NCI-H748 treated with DMSO at 0.1 percent for 48 hours (cell line): ENCODE measurements around the gene ZNF385A.

Experiments
- DNase-seq: peaks from one replicate; lab custom pipeline; 2025; lab: John Stamatoyannopoulos, UW

The ZNF385A gene

DNA sequence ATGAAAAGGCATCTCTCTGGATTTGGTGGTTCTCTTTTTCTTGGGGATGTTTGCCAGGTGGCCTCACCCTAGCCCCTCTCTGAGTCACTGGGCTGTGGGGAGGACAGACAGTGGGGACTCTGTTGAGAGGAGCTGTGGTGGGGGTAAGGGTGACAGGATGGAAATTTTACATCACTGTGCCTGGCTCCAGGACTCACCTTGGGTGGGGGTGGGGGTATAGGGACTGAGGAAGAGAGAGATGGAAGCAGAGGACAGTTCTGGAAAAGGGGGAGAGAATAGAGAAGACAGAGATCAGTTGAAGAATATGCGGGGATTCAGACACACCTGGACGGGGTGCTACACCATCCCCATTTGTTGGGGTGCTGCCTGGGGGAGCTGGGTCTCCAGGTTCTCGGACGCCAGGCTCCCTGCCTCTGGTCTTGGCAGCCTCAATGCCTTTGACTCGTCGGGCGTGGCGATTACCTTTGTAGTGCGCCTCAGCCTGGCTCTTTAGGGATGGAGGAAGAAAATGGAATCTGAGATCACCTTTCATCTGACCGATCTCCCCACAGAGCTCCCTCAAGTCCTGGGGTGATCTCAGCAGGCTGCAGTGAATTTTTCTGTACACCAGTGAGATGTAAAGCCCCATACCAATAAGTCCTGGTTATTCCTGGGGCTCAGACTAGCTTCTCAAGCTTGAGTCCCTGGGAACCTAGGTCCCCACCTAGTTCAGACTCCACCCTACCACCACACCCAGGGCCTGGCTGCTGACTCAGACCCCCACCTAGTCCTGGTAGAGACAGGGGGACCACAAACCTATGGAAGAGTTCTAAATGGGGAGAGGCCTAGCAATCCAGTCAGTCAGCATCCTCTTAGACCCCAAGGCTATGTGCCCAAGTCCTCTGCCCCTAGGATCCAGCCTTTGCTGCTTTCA, 10.6 kb downstream of the ZNF385A start:
- DNase-seq = no peak

- DNase-seq = peak; percentile 19
Observed at GRCh38 chr12:54372113-54372806, 12.3 kb downstream of the ZNF385A start.

- no peak for DNase-seq
Observed at GRCh38 chr12:54371328-54372112, 13.0 kb downstream of the ZNF385A start.

DNA sequence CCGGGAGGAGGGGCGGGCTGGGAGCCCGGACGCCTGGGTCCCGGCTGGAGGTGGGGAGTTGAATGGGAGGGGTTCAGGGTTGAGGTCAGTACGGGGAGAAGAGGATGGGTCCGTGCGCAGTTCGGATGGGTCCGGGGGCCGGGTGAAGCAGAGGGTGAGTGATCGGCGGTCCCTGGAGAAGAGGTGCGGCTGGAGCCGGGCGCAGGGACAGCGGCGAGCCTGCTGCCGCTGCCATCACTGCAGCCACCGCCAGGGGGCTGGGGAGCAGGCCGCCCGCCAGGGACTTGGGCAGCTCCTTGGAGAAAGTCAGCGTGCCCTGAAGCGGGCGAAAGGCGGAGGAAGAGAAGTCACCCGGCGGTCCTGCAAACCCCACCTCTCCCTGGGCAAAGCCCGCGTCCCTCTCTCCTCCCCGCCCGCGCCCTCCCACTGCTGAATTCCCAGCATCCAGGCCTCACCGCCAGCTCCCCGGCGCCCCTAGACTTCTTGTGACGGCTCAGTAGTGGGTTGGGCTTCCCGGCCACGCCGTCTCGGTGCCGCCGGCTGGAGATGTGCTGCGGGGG, 14.3 kb downstream of the ZNF385A start:
- DNase-seq = peak; percentile 43

GRCh38 chr12:54369597-54370131, 14.9 kb downstream of the ZNF385A start:
- DNase-seq = no peak

DNA sequence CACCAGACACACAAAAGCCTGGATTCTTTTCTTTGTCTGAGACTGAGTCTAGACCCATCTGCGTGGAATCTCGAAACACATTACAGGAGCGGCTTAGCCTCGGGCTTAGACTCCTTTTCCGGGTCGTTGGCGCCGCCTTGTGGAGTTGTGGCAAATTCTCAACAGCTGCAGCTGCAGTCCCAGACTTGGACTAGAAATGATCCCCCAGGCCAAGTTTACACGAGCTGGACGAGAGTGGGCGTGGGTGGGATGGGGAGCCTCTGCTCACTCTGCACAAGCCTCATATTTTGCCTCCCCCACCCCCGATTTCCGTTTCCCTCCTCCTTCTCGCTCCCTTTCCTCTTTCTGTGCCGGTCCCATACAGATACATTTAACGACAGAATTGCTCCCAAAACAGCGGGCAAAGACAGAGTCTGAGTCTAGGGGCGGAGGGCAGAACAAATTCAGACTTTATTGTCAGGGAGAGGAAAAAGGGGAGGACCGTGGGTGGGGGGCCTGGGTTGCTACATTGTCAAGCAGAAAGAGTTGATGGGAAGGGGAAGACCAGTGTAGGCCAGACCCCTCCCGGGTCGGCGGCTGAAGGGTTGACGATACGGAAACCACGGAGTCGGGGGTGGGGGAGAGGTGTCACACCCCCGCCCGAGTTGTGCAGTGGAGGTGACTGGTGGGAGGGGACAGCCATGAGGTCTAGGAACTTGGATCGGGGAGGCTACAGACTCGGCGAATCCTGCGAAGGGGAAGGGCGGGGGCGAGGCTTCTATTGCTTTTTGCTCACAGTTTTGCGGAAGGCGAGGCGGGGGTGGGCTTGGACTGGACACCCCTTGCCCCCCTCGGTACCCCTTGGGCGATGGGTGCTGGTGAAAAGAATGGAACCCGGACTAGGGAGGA, 15.6 kb downstream of the ZNF385A start:
- peak; percentile 83 for DNase-seq

- DNase-seq = no peak
Observed at GRCh38 chr12:54368025-54368708, 16.4 kb downstream of the ZNF385A start.

- DNase-seq = no peak
Observed at GRCh38 chr12:54364413-54364812, 20.1 kb downstream of the ZNF385A start, which contains the start of gene GPR84. Gene GPR84, minus strand, starts transcription at chr12:54364486. Its CDS starts 635 bp downstream, at chr12:54363851.

DNA sequence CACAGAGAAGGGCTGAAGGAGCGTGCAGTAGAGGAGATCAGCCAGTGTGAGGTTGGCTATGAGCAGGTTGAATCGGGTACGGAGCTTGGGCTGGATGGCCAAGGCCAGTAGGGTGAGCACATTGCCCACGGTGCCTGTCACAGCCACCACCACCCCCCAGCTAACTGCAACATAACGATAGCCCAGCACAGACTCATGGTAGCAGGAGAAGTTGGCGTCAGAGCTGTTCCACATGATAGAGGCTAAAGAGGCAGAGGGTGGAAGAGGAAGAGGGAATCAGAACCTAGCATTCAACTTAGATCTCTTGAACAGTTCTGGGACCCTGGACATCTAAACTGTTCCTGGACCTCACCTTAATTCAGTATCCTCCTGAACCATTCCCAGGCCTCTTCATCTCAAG, 20.9 kb downstream of the ZNF385A start:
- no peak for DNase-seq

- DNase-seq = no peak
Observed at GRCh38 chr12:54363047-54363446, 21.5 kb downstream of the ZNF385A start.

GRCh38 chr12:54360717-54361456, 23.6 kb downstream of the ZNF385A start:
- DNase-seq = peak; percentile 56

GRCh38 chr12:54359762-54360351, 24.7 kb downstream of the ZNF385A start:
- no peak for DNase-seq

GRCh38 chr12:54358945-54359761, 25.4 kb downstream of the ZNF385A start:
- DNase-seq = peak; percentile 98

- peak; percentile 20 for DNase-seq
Observed at GRCh38 chr12:54358191-54358944, 26.2 kb downstream of the ZNF385A start.

- no peak for DNase-seq
Observed at GRCh38 chr12:54357506-54358190, 26.9 kb downstream of the ZNF385A start.

- DNase-seq = no peak
Observed at GRCh38 chr12:54356951-54357356, 27.6 kb downstream of the ZNF385A start.

- no peak for DNase-seq
Observed at GRCh38 chr12:54356228-54356627, 28.3 kb downstream of the ZNF385A start.
